TTC549 (cell line): ENCODE results near the gene VSNL1.
"Not testable (repeated sequence)": the region's sequence is repeated elsewhere in the genome, so short reads cannot be mapped to it uniquely, and the experiment has no call there.

Experiments used
- FAIRE-seq: peaks from 2 replicates; lab custom pipeline; 2012; peaks lifted over from hg19 to GRCh38; lab: Jason Lieb, UNC

The VSNL1 gene

DNA sequence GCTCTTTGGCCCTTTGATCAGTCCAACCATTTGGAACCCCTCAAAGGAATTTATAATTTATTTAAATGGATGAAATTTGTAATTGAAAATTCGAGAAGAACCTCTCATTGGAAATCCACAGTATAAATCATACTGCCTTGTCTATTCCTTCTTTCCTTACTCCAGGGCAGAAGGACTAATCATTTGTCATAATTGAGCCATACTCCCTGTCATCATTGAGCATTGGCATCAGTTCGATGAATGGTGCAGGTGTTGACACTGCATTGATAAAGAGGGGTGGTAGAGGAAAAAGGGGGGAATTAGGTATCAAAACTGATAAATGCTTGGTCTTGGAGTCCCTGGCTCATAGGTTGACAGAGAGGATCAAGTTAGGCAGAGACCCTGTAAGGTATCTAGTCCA lies 2.0 kb downstream of the VSNL1 start:
- no peak for FAIRE-seq

DNA sequence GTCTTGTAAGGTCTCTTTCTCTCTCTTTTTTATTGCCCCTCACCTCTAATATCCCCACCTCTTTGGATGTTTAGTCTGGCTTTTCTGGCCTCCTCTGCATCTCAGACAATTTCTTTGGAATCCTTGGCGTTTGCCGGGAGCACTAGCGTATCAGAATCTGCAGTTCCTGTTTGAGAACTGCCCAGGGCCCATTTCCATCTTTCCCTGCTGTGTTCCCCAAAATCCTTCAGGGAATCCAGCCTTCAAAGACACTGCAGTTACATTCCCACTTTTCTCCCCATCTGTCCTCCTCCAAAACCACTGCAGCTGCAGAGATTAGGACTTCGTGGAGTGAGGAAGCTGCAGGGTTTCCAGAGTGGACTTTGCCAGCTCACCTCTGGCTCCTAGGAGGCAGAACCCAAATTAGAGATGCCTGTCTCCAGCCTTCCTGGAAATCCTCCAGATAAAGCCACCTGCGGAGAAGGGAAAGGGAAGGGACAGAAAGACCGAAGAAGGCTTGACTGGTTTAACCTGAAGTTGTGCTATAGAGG lies 2.7 kb downstream of the VSNL1 start:
- no peak for FAIRE-seq

DNA sequence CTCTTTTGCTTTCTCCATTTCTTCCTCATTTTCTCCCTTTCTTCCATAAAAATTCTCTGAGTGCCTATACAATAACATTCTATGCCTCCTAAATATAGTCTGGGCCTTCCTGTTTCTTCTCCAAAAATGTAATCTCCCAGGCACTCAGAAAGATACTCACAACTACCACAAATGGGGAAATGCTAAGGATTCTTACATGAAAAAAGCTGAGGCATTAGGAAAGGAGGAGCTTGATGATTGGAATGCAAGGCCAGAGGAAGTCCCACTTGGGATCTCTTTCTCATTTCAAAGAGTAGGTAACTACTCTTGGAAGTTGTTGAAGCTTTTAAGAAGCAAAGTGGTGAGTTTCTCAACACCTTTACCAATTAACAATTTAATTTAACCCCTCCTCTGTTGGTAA lies 3.4 kb downstream of the VSNL1 start:
- FAIRE-seq = no peak

DNA sequence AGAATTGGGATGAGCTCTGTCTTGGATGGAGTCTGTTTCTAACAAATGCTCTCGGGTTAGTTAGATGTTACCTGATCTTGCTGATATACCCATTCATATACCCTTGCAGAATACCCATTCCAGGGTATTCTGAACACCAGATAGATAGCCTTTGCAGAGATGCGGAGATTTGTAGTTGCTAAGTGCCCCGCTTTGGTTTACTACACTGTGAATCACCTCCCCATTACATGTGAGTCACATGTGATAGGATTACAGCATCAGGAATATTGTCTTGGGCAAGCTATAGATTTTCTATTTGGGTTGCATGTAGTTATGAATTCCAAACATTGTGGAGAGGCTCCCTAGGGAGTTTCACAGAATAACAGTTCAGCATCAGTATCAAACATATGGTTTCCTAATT lies 3.8 kb downstream of the VSNL1 start:
- FAIRE-seq = no peak

DNA sequence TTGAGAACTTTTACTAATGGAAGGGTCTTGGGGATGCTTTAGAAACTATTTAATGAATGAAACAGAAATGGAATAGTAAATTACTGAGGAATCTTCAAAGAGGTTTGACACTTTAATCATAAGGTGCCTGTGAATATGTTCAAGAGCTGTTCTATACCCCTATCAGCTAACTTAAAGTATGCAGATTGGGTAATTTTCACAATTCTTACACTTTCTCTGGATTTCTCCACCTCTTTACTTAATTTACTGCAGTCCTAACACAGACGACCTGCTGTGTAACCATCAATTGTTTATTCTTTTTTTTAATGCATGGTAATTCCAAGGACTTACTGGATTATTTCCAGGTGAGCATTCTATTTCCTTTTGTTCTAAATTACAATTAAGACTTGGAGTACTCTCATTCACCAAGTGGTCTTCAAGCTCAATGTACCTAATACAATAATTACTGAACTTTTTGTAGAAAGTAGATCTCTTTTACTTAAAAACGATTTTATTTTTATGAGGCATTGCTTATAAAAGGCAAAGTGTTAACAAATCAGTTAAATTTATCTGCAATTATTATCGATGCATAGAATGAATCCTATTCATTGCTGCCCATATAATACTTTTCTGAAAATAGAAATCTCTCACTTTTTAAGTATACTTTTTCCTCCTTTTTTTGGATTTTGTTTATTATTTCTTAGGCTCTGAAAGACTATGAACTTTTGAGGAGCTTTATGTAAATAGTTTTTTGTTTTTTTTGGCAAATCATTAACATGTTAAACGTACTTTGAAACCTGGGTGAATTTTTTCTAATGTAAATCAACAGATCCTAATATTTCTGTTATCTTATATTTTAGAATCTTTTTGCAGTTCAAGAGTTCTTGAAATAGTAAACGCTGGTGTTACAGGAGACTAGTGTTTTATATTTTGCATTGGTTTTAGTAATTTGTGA lies 5.5 kb downstream of the VSNL1 start:
- no peak for FAIRE-seq

DNA sequence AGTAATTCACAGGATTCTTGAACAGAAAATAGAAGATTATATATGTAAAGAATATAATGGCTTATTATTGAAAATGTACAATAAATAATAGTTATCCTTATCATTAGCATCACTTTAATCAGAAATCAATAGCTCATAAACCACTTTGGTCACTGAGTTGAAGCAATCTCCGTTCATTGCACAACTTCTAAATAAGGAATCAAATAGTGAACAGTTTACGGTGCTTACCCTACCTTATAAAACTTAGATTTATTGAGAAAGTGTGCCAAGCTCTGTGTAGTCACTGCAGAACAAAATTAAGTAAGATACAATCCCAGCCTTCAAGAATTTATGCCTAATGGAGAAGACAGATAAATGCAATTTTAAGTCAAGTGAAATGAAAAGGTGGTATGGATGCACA lies 6.7 kb downstream of the VSNL1 start:
- FAIRE-seq = no peak

DNA sequence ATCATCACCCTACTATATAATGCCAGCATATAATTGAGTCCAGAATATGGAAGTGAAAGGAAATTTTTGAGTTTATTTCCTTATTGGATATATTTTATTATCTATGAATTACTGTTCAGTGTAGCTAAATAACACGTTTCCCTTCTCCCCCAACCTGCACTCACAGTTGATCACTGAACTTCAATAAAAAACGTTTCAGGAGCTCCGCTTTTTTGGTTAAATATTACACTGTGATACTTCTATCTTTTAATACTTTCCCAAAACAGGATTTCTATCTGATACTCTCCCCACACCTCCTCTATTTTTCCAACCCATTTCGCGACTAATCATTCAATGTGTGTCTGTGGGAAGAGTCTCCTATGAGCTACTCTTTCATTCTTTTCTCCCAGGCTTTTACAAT lies 7.2 kb downstream of the VSNL1 start:
- FAIRE-seq = no peak

DNA sequence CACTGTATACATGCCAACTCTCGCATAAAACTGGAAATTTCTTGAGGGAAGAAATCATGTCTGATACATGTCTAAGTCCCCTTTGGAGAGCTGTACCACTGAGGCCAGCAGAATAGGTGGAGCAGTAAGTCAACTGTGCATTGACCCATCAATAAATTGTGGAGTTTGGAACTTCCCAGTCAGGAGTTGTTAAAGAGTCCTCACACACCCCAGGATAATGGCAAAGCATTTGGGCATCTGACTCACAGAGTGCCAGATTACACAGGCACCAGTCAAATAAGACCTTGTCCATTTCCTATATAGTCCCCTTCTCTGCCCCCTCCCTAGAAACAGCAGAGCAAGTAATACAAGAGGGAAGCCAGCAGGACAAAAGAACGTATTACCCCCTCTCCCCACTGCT lies 10.4 kb downstream of the VSNL1 start:
- FAIRE-seq = no peak

DNA sequence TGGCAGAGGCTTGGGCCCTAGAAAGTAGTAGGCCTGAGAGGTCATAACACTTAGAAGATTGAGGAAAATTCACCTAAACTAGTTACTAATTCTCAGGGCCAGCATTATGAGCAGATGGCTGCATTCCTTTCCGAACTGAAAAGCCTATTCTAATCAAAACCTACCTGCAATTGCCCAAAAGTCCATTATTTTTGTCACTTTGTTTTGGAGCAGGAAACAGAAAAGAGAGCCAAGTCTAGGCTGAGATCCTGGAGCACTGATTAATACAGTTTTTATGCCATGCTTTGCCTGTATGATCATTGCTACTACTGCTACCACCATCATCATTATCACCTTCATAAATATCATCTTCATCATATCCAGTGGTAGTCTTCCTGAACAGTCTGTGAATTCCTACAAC lies 14.7 kb downstream of the VSNL1 start:
- FAIRE-seq = no peak

DNA sequence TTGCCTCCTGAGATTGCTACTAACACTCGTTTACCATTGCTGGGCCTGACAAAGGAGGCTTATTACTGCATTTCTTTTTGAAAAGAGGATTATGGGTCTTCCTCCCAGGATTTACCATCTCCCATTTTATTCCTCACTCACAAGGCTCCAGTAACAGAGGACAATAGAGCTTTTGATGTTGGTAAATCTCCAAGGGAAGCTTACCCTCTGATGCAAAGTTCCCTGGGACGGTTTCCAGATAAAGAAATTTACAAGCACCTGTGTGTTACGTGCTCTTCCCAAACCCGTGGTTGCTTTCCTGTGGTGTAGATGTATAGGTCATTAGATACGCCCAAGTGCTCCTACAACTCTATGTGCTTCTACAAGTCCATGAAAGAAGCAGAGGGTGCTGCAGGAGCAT lies 17.1 kb downstream of the VSNL1 start:
- FAIRE-seq = no peak

DNA sequence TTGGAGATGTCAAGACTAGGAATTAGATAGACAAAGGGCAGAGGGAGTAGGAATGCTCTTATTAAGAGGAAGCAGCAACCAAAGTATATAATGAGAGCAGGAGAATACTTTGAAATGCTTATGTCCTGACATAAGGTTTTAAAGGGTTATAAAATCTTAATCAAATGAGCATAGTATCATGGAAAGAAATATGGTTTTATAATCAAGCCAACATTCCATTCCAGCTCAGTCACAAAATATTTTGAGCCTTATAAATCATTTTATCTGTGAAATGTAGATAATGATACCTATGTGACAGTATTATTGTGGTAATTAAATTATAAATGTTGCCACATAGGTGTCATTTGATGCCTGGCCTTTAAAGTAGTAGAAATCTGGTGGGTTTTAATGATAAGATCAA lies 17.6 kb downstream of the VSNL1 start:
- FAIRE-seq = no peak

DNA sequence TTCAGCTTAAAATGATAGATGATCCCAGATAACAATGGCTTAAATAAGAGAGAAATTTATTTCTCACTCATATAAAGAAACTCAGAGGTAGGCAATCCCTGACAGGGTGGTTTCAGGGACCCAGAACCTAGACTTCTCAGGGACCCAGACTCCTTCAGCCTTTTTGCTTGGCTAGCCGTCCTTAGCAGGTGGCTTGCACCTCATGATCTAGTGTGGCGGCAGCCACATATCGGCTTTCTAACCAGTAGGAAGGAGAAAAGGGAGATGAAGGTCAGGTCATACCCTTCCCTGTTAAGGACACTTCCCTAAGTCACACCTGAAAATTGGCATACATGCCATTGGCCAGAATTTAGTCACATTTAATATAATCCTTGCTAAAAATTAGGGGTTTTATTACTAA lies 18.4 kb downstream of the VSNL1 start:
- no peak for FAIRE-seq

DNA sequence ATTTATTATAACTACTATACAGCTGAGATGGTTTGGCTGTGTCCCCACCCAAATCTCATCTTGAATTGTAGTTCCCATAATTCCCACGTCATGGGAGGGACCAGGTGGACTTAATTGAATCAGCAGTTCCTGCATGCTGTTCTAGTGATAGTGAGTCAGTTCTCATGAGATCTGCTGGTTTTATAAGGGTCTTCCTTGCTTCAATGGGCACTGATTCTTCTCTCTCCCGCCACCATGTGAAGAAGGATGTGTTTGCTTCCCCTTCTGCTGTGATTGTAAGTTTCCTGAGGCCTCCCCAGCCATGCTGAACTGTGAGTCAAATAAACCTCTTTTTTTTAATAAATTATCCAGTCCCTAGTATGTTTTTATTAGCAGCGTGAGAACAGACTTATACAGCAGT lies 25.2 kb downstream of the VSNL1 start:
- FAIRE-seq = not testable (repeated sequence)

DNA sequence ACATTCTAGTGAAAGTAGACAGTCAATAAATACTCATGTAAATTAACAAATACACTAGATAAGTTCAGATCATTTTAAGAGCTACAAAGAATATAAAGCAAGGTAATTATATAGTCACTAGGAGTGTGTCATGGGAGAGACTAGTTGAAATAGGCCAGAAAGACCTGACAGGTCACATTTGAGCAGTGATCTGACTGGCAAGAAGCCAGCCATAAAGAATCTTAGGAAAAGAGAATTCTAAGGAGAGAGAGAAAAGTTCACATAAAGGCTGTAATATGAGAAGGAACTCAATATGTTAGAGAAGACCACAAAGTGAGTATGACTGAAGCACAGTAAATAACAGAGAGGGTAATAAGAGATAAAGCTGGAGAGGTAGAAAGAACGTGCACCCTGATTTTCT lies 31.2 kb downstream of the VSNL1 start:
- no peak for FAIRE-seq

DNA sequence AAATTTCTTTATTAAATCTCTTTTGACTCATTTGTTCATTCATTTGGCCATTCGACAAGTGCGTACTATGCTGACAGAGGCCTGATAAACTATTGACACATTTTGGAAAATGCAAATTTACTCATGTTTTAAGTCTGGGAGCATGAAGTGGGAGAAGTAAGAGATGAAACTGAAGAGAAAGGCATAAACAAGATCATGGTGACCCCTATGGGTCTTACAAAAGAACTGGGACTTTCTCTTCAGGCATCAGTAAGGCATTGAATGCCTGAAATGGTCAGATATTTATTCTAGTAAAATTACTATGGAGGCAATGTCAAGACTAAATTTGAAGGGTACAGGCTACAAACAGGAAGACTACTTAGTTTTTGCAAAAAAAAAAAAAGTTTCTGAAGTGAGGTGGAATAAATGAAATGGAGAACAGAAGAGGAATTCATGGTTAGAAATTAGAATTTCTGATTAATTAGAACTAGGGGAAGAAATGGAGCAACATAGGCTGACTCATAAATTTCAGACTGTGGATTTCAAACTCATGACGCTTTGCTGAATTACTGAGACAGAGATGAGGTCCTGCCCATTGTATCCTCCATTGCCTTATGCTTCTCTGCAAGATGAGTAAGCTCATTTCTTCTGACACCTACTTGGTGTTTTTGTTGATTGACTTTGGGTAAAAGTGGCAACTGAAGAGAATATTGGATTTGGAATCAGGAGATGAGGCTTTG lies 32.7 kb downstream of the VSNL1 start:
- no peak for FAIRE-seq

DNA sequence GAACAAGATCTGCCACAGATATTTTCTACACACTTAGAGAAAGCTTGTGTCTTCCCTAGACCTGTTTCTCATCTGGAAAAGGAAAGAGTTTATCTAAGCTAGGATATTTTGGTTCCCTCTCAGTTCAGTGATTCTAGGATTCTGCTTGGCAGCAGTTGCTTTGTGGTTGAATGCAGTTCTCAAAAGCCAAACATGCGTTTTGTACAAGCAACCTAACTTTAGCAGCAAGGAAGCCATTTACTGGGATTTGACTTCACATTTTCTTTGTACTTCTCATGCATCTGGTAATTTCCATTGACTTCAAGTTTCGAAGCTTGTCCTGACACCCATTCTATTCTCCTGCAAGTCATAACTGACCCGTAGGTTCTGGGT lies 33.3 kb downstream of the VSNL1 start:
- FAIRE-seq = no peak

DNA sequence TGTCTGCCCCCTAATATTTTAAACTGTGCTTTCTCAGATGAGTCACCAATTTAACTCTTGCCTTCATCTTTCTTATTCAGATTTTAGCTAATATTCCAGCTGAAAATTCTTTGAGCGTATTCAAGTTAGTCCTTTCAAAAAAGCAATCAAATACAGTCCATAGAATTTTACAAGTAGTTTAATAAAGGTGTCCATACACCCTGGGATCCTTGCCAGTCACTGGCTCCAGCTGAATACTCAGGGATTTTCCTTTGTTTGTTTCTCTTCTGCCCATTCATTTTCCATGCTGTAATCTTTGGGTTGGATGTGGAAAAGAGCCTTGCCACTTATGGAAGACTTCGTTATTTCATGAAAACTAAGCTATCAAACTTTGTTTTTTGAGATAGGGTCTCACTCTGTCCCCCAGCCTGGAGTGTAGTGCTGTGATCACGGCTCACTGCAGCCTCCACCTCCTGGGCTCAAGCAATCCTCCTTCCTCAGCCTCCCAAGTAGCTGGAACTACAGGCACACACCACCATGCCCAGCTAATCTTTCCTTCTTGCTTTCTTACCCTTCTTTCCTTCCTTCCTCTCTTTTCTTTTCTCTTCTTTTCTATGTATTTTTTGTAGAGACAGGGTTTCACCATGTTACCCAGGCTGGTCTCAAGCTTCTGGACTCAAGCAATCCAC lies 34.0 kb downstream of the VSNL1 start:
- no peak for FAIRE-seq

DNA sequence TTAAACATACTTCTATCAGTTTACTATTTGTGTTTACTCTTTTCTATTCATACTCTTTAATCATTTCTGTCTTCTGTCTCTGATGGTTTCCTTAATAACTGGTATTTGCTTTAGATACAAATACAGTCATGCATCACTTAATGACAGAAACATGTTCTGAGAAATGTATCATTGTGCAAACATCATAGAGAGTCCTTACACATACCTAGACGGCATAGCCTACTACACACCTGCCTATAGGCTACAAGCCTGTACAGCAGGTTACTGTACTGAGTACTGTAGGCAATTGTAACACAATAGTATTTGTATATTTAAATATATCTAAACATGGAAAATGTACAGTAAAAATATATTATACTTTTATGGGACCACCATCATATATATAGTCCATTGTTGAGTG lies 36.3 kb downstream of the VSNL1 start:
- FAIRE-seq = no peak

DNA sequence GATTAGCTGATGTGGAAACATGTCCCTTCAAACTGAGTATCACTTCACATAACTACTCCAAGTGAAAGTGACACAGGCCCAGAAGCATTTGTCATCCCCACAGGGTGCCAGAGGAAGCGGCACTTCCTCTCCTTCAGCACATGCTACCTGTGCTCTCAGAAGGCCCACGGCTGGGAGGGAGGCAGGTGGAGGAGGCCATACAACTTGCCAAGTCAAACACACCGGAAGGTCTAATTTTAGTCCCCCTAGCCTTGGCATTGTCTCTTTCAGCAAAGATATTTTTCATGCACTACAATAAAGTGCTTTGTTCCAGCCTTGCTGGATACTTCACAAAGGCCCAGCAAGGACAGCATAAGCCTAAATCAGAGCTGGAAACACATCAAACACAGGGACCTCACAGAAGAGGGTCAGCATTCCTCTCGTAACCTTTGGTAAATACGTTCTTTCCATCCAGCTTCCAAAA lies 38.0 kb downstream of the VSNL1 start:
- no peak for FAIRE-seq

DNA sequence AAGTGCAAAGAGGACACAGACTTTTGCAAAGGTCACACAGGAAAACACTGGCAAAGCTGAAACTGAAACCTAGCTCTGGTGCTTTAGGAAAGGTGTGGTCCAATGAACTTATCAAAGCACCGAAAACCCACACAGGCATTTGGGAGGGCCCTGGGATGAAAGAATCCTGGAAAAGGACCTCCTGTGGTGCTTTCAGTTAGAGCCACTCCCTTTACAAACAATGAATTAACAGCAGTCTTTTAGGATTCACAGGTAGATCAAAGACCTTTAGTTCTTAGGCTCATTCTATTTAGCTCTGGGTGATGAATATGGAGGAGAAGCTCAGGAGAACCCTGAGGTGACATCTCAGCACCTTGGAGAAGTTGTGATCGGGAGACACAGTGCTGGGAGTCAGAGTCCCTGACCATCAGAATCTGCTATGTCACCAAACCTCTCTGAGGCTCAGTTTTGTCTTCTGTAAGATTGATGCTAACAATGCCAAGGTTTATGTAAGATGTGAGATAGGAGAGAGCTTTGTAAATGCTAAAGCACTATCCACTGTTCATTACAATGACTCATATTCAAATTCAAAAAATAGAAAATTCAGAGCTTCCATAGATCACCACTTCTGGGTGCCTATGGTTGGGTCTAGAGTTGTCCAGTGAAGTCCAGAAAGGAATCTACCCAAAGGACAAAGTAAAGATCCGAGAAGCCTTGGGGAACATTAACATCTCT lies 39.3 kb downstream of the VSNL1 start:
- no peak for FAIRE-seq

DNA sequence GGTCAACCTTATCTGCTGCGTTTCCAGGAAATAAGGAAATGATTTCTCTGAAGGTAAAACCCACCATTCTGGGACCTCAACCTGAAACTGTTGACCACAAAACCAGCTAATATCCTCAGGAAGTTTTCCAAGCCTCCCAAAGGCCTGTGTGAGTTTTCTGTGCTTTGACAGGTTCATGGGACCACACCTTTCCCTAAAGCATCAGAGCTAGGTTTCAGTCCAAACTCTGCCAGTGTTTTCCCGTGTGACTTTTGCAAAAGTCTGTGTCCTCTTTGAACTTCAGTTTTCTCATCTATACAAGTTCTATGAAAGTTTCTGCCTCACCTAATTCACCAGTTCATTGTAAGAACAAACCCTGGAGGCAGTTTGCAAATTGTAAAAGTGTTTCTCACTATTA lies 39.8 kb downstream of the VSNL1 start:
- FAIRE-seq = no peak

DNA sequence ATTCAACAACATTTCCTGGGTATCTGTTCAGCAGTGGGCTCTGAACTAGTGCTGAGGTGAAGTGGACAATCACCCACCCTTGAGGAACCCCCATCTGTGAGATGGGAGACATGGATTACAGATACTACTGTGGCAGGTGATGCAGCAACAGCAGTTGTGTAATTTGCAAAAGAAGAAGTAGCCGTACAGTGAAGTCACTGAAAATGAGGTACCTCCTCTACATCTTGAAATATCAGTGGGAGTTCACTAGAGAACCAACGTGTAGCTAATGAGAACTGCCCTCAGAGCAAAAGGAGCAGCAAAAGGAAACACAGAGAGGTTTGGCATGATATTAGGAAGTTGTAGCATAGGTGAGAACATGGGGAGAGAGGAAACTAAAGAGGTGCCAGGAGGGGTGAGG lies 41.3 kb downstream of the VSNL1 start:
- FAIRE-seq = no peak
